ENCODE measurements around the gene IGHMBP2.

GRCh38 chr11:68968306-68969250 lies 64.9 kb downstream of the IGHMBP2 start:
- TF ChIP-seq EZH2 (IDR thresholded peaks at IDR 0.05; ENCODE audit: insufficient read depth, poor library complexity, severe bottlenecking), result no peak
- no peak for TF ChIP-seq EZH2phosphoT487 (IDR thresholded peaks at IDR 0.05; ENCODE audit: insufficient read depth, low read depth)

All from GM23248 (cell line).